ENCODE measurements around the gene FBXO33. TPM values are rescaled to one million over a fixed set of nuclear protein-coding genes. Genes with fewer than 3 reads are reported as not detected.

FBXO33 gene, protein sequence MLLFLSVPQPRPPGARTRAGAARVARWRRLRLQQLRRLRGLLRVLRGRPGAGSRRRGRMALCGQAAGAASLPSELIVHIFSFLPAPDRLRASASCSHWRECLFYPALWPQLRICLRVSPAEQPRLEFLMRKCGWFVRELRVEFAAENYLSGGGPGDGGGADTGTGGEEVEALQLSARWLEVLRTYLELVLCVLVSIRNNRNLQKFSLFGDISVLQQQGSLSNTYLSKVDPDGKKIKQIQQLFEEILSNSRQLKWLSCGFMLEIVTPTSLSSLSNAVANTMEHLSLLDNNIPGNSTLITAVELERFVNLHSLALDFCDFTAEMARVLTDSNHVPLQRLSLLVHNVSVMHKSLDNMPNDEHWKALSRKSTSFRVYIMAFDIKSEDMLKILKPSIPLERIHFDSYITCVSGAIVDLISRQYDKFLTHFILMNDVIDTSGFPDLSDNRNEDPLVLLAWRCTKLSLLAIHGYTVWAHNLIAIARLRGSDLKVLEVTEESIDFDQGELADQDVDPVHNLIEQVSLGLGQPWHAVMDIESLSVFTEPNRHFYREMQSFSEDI
- total RNA-seq: 13.5 TPM
- long read RNA-seq, transcript FBXO33-201 (4 exons, 3,853 nt): major isoform, 20 of 21 reads
- long read RNA-seq, partial matches to known transcripts: 0 of 21 reads
- long read RNA-seq, other reads (novel, unspliced or antisense): 1 of 21 reads

- peak; percentile 99 for DNase-seq
- Histone ChIP-seq H3K27ac (peak within 1 kb of the TSS; percentile 100), H3K4me3 (peak within 1 kb of the TSS; percentile 90), H3K36me3 (no peaks in the 10 kb centered on the region), H3K27me3 (no peaks in the 10 kb centered on the region), H3K9me3 (no peaks in the 10 kb centered on the region), H3K4me1 (peaks cover 31% of the 10 kb centered on the region)
- intact Hi-C loops (cut with DNase I): no loop called here
- peak; percentile 92 for ATAC-seq
- no peak for TF ChIP-seq CTCF (IDR thresholded peaks at IDR 0.05)
Measured at GRCh38 chr14:39432179-39432618, at the start of gene FBXO33. Gene FBXO33 (minus strand): TSS chr14:39432433. CDS start chr14:39432162, 271 bp downstream.

- DNase-seq: no peak
- Histone ChIP-seq H3K4me3 (no peak overlapping the region), H3K9me3 (no peaks in the 10 kb centered on the region), H3K4me1 (no peaks in the 10 kb centered on the region), H3K27ac (no peak overlapping the region), H3K27me3 (no peaks in the 10 kb centered on the region), H3K36me3 (no peaks in the 10 kb centered on the region)
- intact Hi-C loops (cut with DNase I): no loop called here
- TF ChIP-seq CTCF (IDR thresholded peaks at IDR 0.05): no peak
- no peak for ATAC-seq
Measured at GRCh38 chr14:39474416-39474911, 42.2 kb upstream of the FBXO33 start.

GRCh38 chr14:39472078-39472477 lies 39.8 kb upstream of the FBXO33 start:
- no peak overlapping the region for H3K4me3 ChIP-seq
- no peaks in the 10 kb centered on the region for H3K27me3 ChIP-seq
- no peaks in the 10 kb centered on the region for H3K36me3 ChIP-seq
- DNase-seq (no peak), ATAC-seq (no peak)
- H3K4me1 ChIP-seq: no peaks in the 10 kb centered on the region
- no peak for TF ChIP-seq CTCF (IDR thresholded peaks at IDR 0.05)
- no peaks in the 10 kb centered on the region for H3K9me3 ChIP-seq
- intact Hi-C loops (cut with DNase I): no loop called here
- H3K27ac ChIP-seq: no peak overlapping the region

- ATAC-seq: peak; percentile 57
- H3K27me3 ChIP-seq: no peaks in the 10 kb centered on the region
- no peak overlapping the region for H3K4me3 ChIP-seq
- no peak for DNase-seq
- H3K36me3 ChIP-seq: no peaks in the 10 kb centered on the region
- no peak overlapping the region for H3K27ac ChIP-seq
- H3K9me3 ChIP-seq: no peaks in the 10 kb centered on the region
- intact Hi-C loops (cut with DNase I): no loop called here
- peak; percentile 8 for TF ChIP-seq CTCF (IDR thresholded peaks at IDR 0.05)
- H3K4me1 ChIP-seq: no peaks in the 10 kb centered on the region
Measured at GRCh38 chr14:39469094-39469710, 37.0 kb upstream of the FBXO33 start.

DNA sequence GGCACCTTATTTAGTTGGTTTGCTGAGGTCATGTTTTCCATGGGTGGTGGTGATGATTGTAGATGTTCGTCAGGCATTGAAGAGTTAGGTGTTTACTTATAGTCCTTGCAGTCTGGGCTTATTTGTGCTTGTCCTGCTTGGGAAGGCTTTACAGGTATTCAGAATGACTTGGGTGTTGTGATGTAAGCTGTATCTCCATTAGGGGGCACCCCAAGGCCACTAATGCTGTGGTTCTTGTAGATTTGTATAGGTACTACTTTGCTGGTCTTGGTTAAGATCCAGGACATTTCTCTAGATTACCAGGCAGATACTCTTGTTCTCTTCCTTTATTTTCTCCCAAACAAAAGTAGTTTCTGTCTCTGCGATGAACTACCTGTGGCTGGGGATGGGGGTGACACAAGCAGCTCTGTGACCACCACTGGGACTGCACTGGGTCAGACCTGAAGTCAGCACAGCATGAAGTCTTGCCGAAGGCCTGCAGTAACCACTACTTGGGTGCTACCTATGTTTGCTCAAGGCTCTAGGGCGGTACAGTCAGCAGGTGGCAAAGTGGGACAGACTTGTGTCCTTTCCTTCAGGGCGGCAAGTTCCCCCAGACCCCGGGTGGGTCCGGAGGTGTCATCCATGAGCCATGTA lies 35.8 kb upstream of the FBXO33 start:
- H3K4me3 ChIP-seq: no peak overlapping the region
- H3K27ac ChIP-seq: no peak overlapping the region
- no peaks in the 10 kb centered on the region for H3K9me3 ChIP-seq
- no peaks in the 10 kb centered on the region for H3K36me3 ChIP-seq
- intact Hi-C loops (cut with DNase I): no loop called here
- peak; percentile 71 for ATAC-seq
- H3K4me1 ChIP-seq: no peaks in the 10 kb centered on the region
- TF ChIP-seq CTCF (IDR thresholded peaks at IDR 0.05): peak; percentile 23
- no peaks in the 10 kb centered on the region for H3K27me3 ChIP-seq
- DNase-seq: no peak
